Skeletal muscle satellite cell (primary cell): ENCODE data around the gene TCFL5.

Source experiments
- H3K27me3 ChIP-seq: 2 replicates; pipeline ENCODE4 v1.7.0; 2013; ENCODE audit warnings: low read length; ENCODE audit not compliant: control insufficient read depth, insufficient read depth
- H3K36me3 ChIP-seq: 2 replicates; pipeline ENCODE4 v1.7.0; 2013; ENCODE audit warnings: mild to moderate bottlenecking, control low read depth, low read length; ENCODE audit not compliant: insufficient read depth
- H3K4me1 ChIP-seq: 2 replicates; pipeline ENCODE4 v1.7.0; 2013; ENCODE audit warnings: low read length; ENCODE audit not compliant: control insufficient read depth, insufficient read depth
- H3K4me2 ChIP-seq: 2 replicates; pipeline ENCODE4 v1.7.0; 2013; ENCODE audit warnings: mild to moderate bottlenecking, low read length
- H3K4me3 ChIP-seq: 2 replicates; pipeline ENCODE4 v1.7.0; 2013; ENCODE audit warnings: low read length
- H3K9ac ChIP-seq: 2 replicates; pipeline ENCODE4 v1.7.0; 2013; ENCODE audit warnings: mild to moderate bottlenecking, low read depth, low read length, moderate library complexity
- H3K9me3 ChIP-seq: replicated peaks from 2 replicates; pipeline ENCODE4 v1.7.0; 2013; ENCODE audit warnings: mild to moderate bottlenecking, control low read depth, low read length

The TCFL5 gene

GRCh38 chr20:62807444-62808210 is 54.0 kb downstream of the TCFL5 start:
- Histone ChIP-seq H3K9ac (no peak overlapping the region), H3K4me3 (no peak overlapping the region), H3K27me3 (no peaks in the 10 kb centered on the region), H3K4me2 (no peak overlapping the region), H3K4me1 (peaks cover 13% of the 10 kb centered on the region), H3K36me3 (peaks cover 49% of the 10 kb centered on the region), H3K9me3 (no peaks in the 10 kb centered on the region)

GRCh38 chr20:62806383-62807050 is 55.1 kb downstream of the TCFL5 start:
- Histone ChIP-seq H3K4me2 (peak overlapping the region; percentile 98), H3K27me3 (no peaks in the 10 kb centered on the region), H3K9ac (peak overlapping the region; percentile 87), H3K4me1 (peaks cover 13% of the 10 kb centered on the region), H3K4me3 (peak overlapping the region; percentile 99), H3K36me3 (peaks cover 41% of the 10 kb centered on the region), H3K9me3 (no peaks in the 10 kb centered on the region)

- no peaks in the 10 kb centered on the region for H3K27me3 ChIP-seq
- H3K9ac ChIP-seq, result peak overlapping the region; percentile 87
- no peaks in the 10 kb centered on the region for H3K9me3 ChIP-seq
- H3K4me2 ChIP-seq, result peak overlapping the region; percentile 98
- peak overlapping the region; percentile 99 for H3K4me3 ChIP-seq
- peaks cover 39% of the 10 kb centered on the region for H3K36me3 ChIP-seq
- peaks cover 13% of the 10 kb centered on the region for H3K4me1 ChIP-seq
These were observed 55.8 kb downstream of the TCFL5 start for GRCh38 chr20:62805711-62806382.

- no peaks in the 10 kb centered on the region for H3K27me3 ChIP-seq
- peaks cover 13% of the 10 kb centered on the region for H3K4me1 ChIP-seq
- peak overlapping the region; percentile 99 for H3K4me3 ChIP-seq
- no peaks in the 10 kb centered on the region for H3K9me3 ChIP-seq
- peak overlapping the region; percentile 87 for H3K9ac ChIP-seq
- peaks cover 39% of the 10 kb centered on the region for H3K36me3 ChIP-seq
- H3K4me2 ChIP-seq, result peak overlapping the region; percentile 98
These were observed 56.4 kb downstream of the TCFL5 start for GRCh38 chr20:62805155-62805710.

GRCh38 chr20:62804627-62805154 is 56.9 kb downstream of the TCFL5 start, which contains the start of gene OGFR:
Gene OGFR (plus strand): TSS chr20:62804835. CDS start chr20:62804860, 25 bp downstream.
- H3K4me1 ChIP-seq, result peaks cover 17% of the 10 kb centered on the region
- peaks cover 39% of the 10 kb centered on the region for H3K36me3 ChIP-seq
- peak within 1 kb of the TSS; percentile 87 for H3K9ac ChIP-seq
- no peaks in the 10 kb centered on the region for H3K9me3 ChIP-seq
- peak within 1 kb of the TSS; percentile 98 for H3K4me2 ChIP-seq
- peak within 1 kb of the TSS; percentile 99 for H3K4me3 ChIP-seq
- no peaks in the 10 kb centered on the region for H3K27me3 ChIP-seq

- H3K9me3 ChIP-seq, result no peaks in the 10 kb centered on the region
- H3K4me3 ChIP-seq, result peak overlapping the region; percentile 64
- H3K27me3 ChIP-seq, result no peaks in the 10 kb centered on the region
- H3K36me3 ChIP-seq, result peaks cover 37% of the 10 kb centered on the region
- H3K4me1 ChIP-seq, result peaks cover 19% of the 10 kb centered on the region
- peak overlapping the region; percentile 14 for H3K9ac ChIP-seq
- peak overlapping the region; percentile 60 for H3K4me2 ChIP-seq
These were observed 57.5 kb downstream of the TCFL5 start for GRCh38 chr20:62804021-62804626.

- no peak overlapping the region for H3K4me3 ChIP-seq
- H3K4me1 ChIP-seq, result peaks cover 24% of the 10 kb centered on the region
- no peak overlapping the region for H3K4me2 ChIP-seq
- H3K36me3 ChIP-seq, result peaks cover 38% of the 10 kb centered on the region
- H3K9ac ChIP-seq, result no peak overlapping the region
- no peaks in the 10 kb centered on the region for H3K9me3 ChIP-seq
- H3K27me3 ChIP-seq, result no peaks in the 10 kb centered on the region
These were observed 59.5 kb downstream of the TCFL5 start for GRCh38 chr20:62802026-62802712.

- Histone ChIP-seq H3K36me3 (peaks cover 34% of the 10 kb centered on the region), H3K9me3 (no peaks in the 10 kb centered on the region), H3K9ac (no peak overlapping the region), H3K4me1 (peaks cover 21% of the 10 kb centered on the region), H3K4me2 (no peak overlapping the region), H3K4me3 (no peak overlapping the region), H3K27me3 (no peaks in the 10 kb centered on the region)
These were observed 60.2 kb downstream of the TCFL5 start for GRCh38 chr20:62801284-62802010.

- H3K36me3 ChIP-seq, result peaks cover 32% of the 10 kb centered on the region
- no peaks in the 10 kb centered on the region for H3K9me3 ChIP-seq
- H3K9ac ChIP-seq, result no peak overlapping the region
- H3K27me3 ChIP-seq, result no peaks in the 10 kb centered on the region
- no peak overlapping the region for H3K4me2 ChIP-seq
- H3K4me1 ChIP-seq, result peaks cover 14% of the 10 kb centered on the region
- H3K4me3 ChIP-seq, result no peak overlapping the region
These were observed 61.0 kb downstream of the TCFL5 start for GRCh38 chr20:62800314-62801259.
